Activated CD4-positive, alpha-beta T cell treated with anti-CD3 and anti-CD28 coated beads, Interleukin-2, amount 50 U/mL, for 16 hours (primary cell): ENCODE measurements around the gene TSR1.

ENCODE experiments used
- DNase-seq: peaks from one replicate; pipeline ENCODE4 v3.0.0-alpha.2; 2020

TSR1 gene

DNA sequence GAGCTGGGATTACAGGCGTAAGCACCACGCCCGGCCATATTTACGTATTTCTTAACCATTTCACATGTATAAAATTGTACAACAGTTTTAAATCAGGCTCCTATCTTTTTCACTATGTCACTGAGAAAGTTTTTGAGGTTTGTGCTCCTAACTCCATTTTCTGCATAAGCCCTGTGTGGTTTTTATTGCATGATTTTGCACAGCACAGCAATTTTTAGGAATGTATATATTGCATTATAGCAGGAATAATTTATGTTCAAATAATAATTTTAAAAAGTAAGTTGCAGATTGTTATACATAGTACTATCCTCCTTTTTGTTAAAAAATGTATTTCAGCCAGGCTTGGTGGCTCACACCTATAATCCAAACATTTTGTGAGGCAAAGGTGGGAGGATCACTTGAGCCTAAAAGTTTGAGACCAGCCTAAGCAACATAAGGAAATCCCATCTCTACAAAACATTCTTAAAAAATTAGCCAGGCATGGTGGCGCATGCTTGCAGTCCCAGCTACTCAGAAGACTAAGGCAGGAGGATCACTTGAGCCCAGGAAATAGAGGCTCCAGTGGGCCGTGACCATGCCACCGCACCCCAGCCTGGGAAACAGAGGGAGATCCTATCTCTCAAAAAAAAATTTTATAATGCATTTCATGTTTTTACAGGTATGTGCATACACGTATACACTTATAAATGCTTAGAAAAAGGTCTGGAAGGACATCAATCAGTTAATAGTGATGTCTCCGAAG, 58.7 kb downstream of the TSR1 start:
- no peak for DNase-seq

DNA sequence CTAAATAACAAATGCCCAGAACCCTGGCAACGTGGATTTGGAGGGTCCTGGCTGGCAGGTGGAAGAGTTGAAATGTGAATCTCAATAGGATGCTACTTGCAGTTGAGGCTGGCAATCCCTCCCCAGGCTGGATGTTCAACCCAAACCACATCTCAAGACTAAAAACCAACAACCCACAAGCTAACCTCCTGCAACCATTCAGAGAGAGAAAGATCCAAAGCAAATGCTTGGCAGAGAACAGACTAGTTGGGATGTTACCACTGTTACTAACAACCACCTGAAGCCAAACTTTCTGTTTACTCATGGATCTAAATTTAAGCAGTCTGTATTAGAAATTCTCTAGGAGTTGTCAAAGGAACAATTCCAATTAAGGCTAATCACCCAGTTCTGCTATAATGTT, 60.5 kb downstream of the TSR1 start:
- no peak for DNase-seq

- no peak for DNase-seq
Observed at GRCh38 chr17:2274414-2274813, 61.8 kb downstream of the TSR1 start.
